Panc1 (cell line): ENCODE data around the gene MECR. TPM values are rescaled to one million over a fixed set of nuclear protein-coding genes. Genes with fewer than 3 reads are reported as not detected.

Experiments
- ATAC-seq: fragments of 200-7000 bp; cut with Tn5 transposase; 2 replicates; pipeline ENCODE4 v1.9.1; 2020; ENCODE audit warnings: mild to moderate bottlenecking, moderate library complexity
- BruUV-seq: library from RNA; stranded (reverse); fragments of 400-500 nt; replicated peaks from 2 replicates; lab custom pipeline; 2021; lab: Mats Ljungman, UMichigan
- CTCF ChIA-PET: fragments of 300-600 bp; sonication (Branson Sonifier 250); formaldehyde crosslinking; loops from one replicate; lab custom pipeline; 2022; ENCODE audit warnings: antibody characterized with exemption; lab: Charles Lee
- POLR2A ChIA-PET: fragments of 300-600 bp; sonication (Branson Sonifier 250); formaldehyde crosslinking; loops from one replicate; lab custom pipeline; 2022; ENCODE audit warnings: antibody characterized with exemption; lab: Charles Lee
- DNase-seq: peaks from one replicate; pipeline ENCODE4 v3.0.0-alpha.2; 2010; ENCODE audit warnings: low read depth, low spot score
- H3K27ac ChIP-seq: 2 replicates; pipeline ENCODE4 v1.5.1; 2011; ENCODE audit warnings: mild to moderate bottlenecking, low read length, inconsistent platforms
- H3K27me3 ChIP-seq: fragments of 200-500 bp; sonication (Bioruptor generic); 2 replicates; pipeline ENCODE4 v1.6.0; 2014; ENCODE audit warnings: low read length, inconsistent platforms; ENCODE audit not compliant: control insufficient read depth, insufficient read depth
- H3K36me3 ChIP-seq: fragments of 200-500 bp; sonication (Bioruptor generic); 2 replicates; pipeline ENCODE4 v1.5.1; 2014; ENCODE audit warnings: inconsistent platforms, mild to moderate bottlenecking, low read length, moderate library complexity; ENCODE audit not compliant: control insufficient read depth, insufficient read depth
- H3K4me1 ChIP-seq: 2 replicates; pipeline ENCODE4 v1.5.1; 2011; ENCODE audit warnings: inconsistent platforms, mild to moderate bottlenecking, low read length, moderate library complexity; ENCODE audit not compliant: control insufficient read depth, insufficient read depth
- H3K4me3 ChIP-seq, 2 experiments: 2 replicates each; pipeline ENCODE4 v1.5.1; 2011 to 2012; ENCODE audit warnings: low read depth in 2 of 2, low read length in 2 of 2, mild to moderate bottlenecking in 2 of 2, inconsistent platforms in 1 of 2, moderate library complexity in 1 of 2
- H3K9me3 ChIP-seq: fragments of 200-500 bp; sonication (Bioruptor generic); 2 replicates; pipeline ENCODE4 v1.5.1; 2014; ENCODE audit warnings: low read depth, mild to moderate bottlenecking, inconsistent platforms, low read length, moderate library complexity; ENCODE audit not compliant: control insufficient read depth, insufficient read depth
- CTCF ChIP-seq: fragments of 450-650 bp; IDR thresholded peaks from 2 replicates; pipeline ENCODE4 v1.5.1; 2017; ENCODE audit warnings: mild to moderate bottlenecking
- POLR2AphosphoS5 ChIP-seq: IDR thresholded peaks from 2 replicates; pipeline ENCODE4 v1.6.1; 2012; ENCODE audit warnings: mild to moderate bottlenecking, low read depth, low read length, moderate library complexity
- REST ChIP-seq, 2 experiments: IDR thresholded peaks; 2 replicates each; pipeline ENCODE4 v1.6.1; 2011 to 2012; ENCODE audit warnings: low read depth in 2 of 2, control low read depth in 1 of 2, low read length in 1 of 2, mild to moderate bottlenecking in 1 of 2, moderate library complexity in 1 of 2; ENCODE audit not compliant: insufficient read depth in 1 of 2
- SIN3A ChIP-seq: IDR thresholded peaks from 2 replicates; pipeline ENCODE4 v1.6.1; 2012; ENCODE audit warnings: low read depth, mild to moderate bottlenecking, low read length, moderate library complexity, borderline replicate concordance; ENCODE audit not compliant: insufficient read depth
- TCF7L2 ChIP-seq: IDR thresholded peaks from 2 replicates; pipeline ENCODE4 v1.6.1; 2011; ENCODE audit warnings: mild to moderate bottlenecking, low read depth, low read length, inconsistent platforms
- in situ Hi-C: cut with HindIII; loops from 2 replicates; pipeline ENCODE4 v1.10.0; 2016; ENCODE audit warnings: low sequenced_read_pairs, low pct_unique_long_range_greater_than_20kb
- intact Hi-C: fragments of 100-400 bp; cut with micrococcal nuclease; formaldehyde crosslinking; loops from one replicate; pipeline ENCODE4 v1.10.0; 2022; ENCODE audit not compliant: unreplicated experiment
- total RNA-seq: library from RNA; stranded (reverse); gene quantifications from one replicate; pipeline ENCODE4 v1.2.1, GENCODE V29; 2021; ENCODE audit not compliant: unreplicated experiment

Gene MECR
- total RNA-seq, 1 experiment from 2014 or later = 25.7 TPM

DNA sequence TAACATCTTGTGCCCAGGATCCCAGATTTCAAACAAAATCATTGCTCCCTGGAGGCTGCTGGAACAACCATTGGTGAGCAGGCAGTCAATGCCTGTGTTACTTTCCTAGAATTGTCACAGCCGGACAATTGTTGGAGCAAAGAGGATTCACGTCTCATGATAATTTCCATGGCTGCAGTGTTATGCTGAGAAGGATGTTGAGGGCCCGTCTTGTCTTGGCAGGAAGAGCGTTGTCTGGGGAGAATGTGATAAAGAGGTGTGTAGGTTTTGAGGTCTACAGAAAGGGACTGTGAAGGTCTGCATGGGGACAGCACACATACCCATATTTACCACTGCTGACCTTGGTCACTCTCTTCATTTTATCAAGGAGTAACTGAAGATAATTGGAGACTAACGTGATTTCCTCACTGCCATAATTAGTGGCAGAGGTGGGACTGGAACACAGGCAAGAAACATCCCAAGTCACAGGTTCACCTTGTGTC lies 6.3 kb downstream of the MECR start:
- no peak overlapping the region for H3K4me3 ChIP-seq
- no peak overlapping the region for H3K27ac ChIP-seq
- H3K36me3 ChIP-seq = no peaks in the 10 kb centered on the region
- ATAC-seq (no peak), DNase-seq (no peak)
- in situ Hi-C loops (no loop called here), intact Hi-C loops (no loop called here)
- no peaks in the 10 kb centered on the region; the same call in 1 of the 2 replicates for H3K4me1 ChIP-seq
- H3K9me3 ChIP-seq = no peaks in the 10 kb centered on the region
- ChIA-PET POLR2A (no interaction called here), CTCF (no interaction called here)
- BruUV-seq = no TSS peak
- TF ChIP-seq CTCF (no peak), REST (IDR thresholded peaks at IDR 0.05; ENCODE audit: insufficient read depth in 1 of 2, low read depth in 2 of 2, low read length in 1 of 2) (no peak), SIN3A (no peak), TCF7L2 (no peak), POLR2AphosphoS5 (no peak)
- H3K27me3 ChIP-seq = no peaks in the 10 kb centered on the region

GRCh38 chr1:29223521-29223920 lies 7.2 kb downstream of the MECR start:
- H3K9me3 ChIP-seq = no peaks in the 10 kb centered on the region
- H3K4me1 ChIP-seq = no peaks in the 10 kb centered on the region
- no peaks in the 10 kb centered on the region for H3K27me3 ChIP-seq
- no TSS peak for BruUV-seq
- intact Hi-C loops (no loop called here), in situ Hi-C loops (no loop called here)
- DNase-seq = no peak
- CTCF ChIA-PET = no interaction called here
- POLR2A ChIA-PET = no interaction called here
- no peak for ATAC-seq
- no peak overlapping the region for H3K27ac ChIP-seq
- TF ChIP-seq REST (IDR thresholded peaks at IDR 0.05; ENCODE audit: insufficient read depth in 1 of 2, low read depth in 2 of 2, low read length in 1 of 2) = no peak
- TF ChIP-seq TCF7L2 = no peak
- no peak for TF ChIP-seq SIN3A
- no peak for TF ChIP-seq POLR2AphosphoS5
- TF ChIP-seq CTCF = no peak
- H3K4me3 ChIP-seq = no peak overlapping the region
- no peaks in the 10 kb centered on the region for H3K36me3 ChIP-seq
